OCI-LY7 (cell line): ENCODE results near the gene YIPF5. TPM values are rescaled to one million over a fixed set of nuclear protein-coding genes. Genes with fewer than 3 reads are reported as not detected.

Experiments used
- BruUV-seq: library from RNA; stranded (reverse); fragments of 400-500 nt; replicated peaks from 2 replicates; lab custom pipeline; 2021; lab: Mats Ljungman, UMichigan
- CTCF ChIA-PET: fragments of 300-600 bp; sonication (Branson Sonifier 250); formaldehyde crosslinking; loops from one replicate; lab custom pipeline; 2022; ENCODE audit warnings: antibody characterized with exemption; ENCODE audit not compliant: unreplicated experiment; lab: Charles Lee
- POLR2A ChIA-PET: fragments of 300-600 bp; sonication (Branson Sonifier 250); formaldehyde crosslinking; loops from one replicate; lab custom pipeline; 2022; ENCODE audit warnings: antibody characterized with exemption; lab: Charles Lee
- DNase-seq: peaks from one replicate; pipeline ENCODE4 v3.0.0-alpha.2; 2015; ENCODE audit warnings: low spot score
- H2AFZ ChIP-seq: fragments of 200-600 bp; sonication (generic), shearing (Covaris generic); 2 replicates; pipeline ENCODE4 v1.6.1; 2014; ENCODE audit warnings: mild to moderate bottlenecking, antibody characterized with exemption, low read length, moderate library complexity
- H3K27ac ChIP-seq: fragments of 200-600 bp; sonication (generic); 2 replicates; pipeline ENCODE4 v1.5.1; 2014; ENCODE audit warnings: mixed run types, low read depth, mild to moderate bottlenecking, moderate library complexity, low read length, inconsistent platforms; ENCODE audit not compliant: poor library complexity, severe bottlenecking
- H3K36me3 ChIP-seq: fragments of 200-600 bp; sonication (generic); 2 replicates; pipeline ENCODE4 v1.6.1; 2014; ENCODE audit warnings: mild to moderate bottlenecking, antibody characterized with exemption, low read length, moderate library complexity, mixed read lengths; ENCODE audit not compliant: insufficient read depth
- H3K4me1 ChIP-seq: fragments of 200-600 bp; sonication (generic); 2 replicates; pipeline ENCODE4 v1.5.1; 2014; ENCODE audit warnings: mild to moderate bottlenecking, low read length; ENCODE audit not compliant: insufficient read depth, poor library complexity, severe bottlenecking
- H3K4me2 ChIP-seq: fragments of 200-600 bp; sonication (generic); 2 replicates; pipeline ENCODE4 v1.6.1; 2014; ENCODE audit warnings: mild to moderate bottlenecking, low read length
- H3K4me3 ChIP-seq: fragments of 200-600 bp; sonication (generic); 2 replicates; pipeline ENCODE4 v1.5.1; 2014; ENCODE audit warnings: mild to moderate bottlenecking, low read depth, low read length; ENCODE audit not compliant: poor library complexity, severe bottlenecking
- H3K79me2 ChIP-seq: fragments of 200-600 bp; sonication (generic); 2 replicates; pipeline ENCODE4 v1.6.1; 2016; ENCODE audit warnings: low read depth, mild to moderate bottlenecking, low read length, moderate library complexity, mixed read lengths; ENCODE audit not compliant: insufficient read depth
- H3K9me2 ChIP-seq: fragments of 200-600 bp; sonication (generic); 2 replicates; pipeline ENCODE4 v1.6.1; 2016; ENCODE audit warnings: mild to moderate bottlenecking, low read length, mixed read lengths; ENCODE audit not compliant: insufficient read depth
- H3K9me3 ChIP-seq: fragments of 200-600 bp; sonication (generic); 2 replicates; pipeline ENCODE4 v1.6.1; 2014; ENCODE audit warnings: mild to moderate bottlenecking, mixed run types, low read length, mixed read lengths
- H4K20me1 ChIP-seq: fragments of 200-600 bp; sonication (generic); 2 replicates; pipeline ENCODE4 v1.6.1; 2014; ENCODE audit warnings: mild to moderate bottlenecking, antibody characterized with exemption, low read length, moderate library complexity, mixed read lengths; ENCODE audit not compliant: insufficient read depth
- CTCF ChIP-seq: fragments of 200-600 bp; sonication (generic); conservative IDR thresholded peaks from 2 replicates; pipeline ENCODE4 v1.5.1; 2014; ENCODE audit warnings: mild to moderate bottlenecking, antibody characterized with exemption, low read length, moderate library complexity, mixed read lengths
- EZH2phosphoT487 ChIP-seq: fragments of 200-600 bp; sonication (generic); IDR thresholded peaks from 2 replicates; pipeline ENCODE4 v1.6.1; 2018; ENCODE audit warnings: low read depth, borderline replicate concordance, mild to moderate bottlenecking, mixed run types, antibody characterized with exemption, low read length, moderate library complexity, mixed read lengths
- intact Hi-C: fragments of 100-400 bp; cut with micrococcal nuclease; formaldehyde crosslinking; loops from one replicate; pipeline ENCODE4 v1.10.0; 2022; ENCODE audit not compliant: unreplicated experiment
- total RNA-seq, 2 experiments: library from RNA; depleted of rRNA in 1 of 2; stranded (reverse); fragments of >200 nt in 1 of 2; shearing (Covaris generic) in 1 of 2; gene quantifications; 2 replicates each; pipeline ENCODE4 v1.2.3, GENCODE V29; 2014 to 2022

Gene YIPF5
- total RNA-seq, 2 experiments from 2014 or later: 11.9 to 23.1 TPM

- no peaks in the 10 kb centered on the region for H3K79me2 ChIP-seq
- POLR2A ChIA-PET: interaction anchor here (0.9 to 4.3 kb wide), 2 partner anchors 20 to 32 kb away, joined by 3 to 26 read pairs; partner anchors contain the start of genes KCTD16 and YIPF5
- no peaks in the 10 kb centered on the region for H3K36me3 ChIP-seq
- H3K27ac ChIP-seq: no peak overlapping the region
- no peak overlapping the region for H3K4me2 ChIP-seq
- no peaks in the 10 kb centered on the region for H3K9me2 ChIP-seq
- no TSS peak for BruUV-seq
- H2AFZ ChIP-seq: peak overlapping the region; percentile 44; the same call in 1 of the 2 replicates
- CTCF ChIA-PET: no interaction called here
- no peaks in the 10 kb centered on the region for H4K20me1 ChIP-seq
- intact Hi-C loops: loop anchor here (10.0 kb wide), 2 partner anchors 1185 to 1265 kb away; no protein-coding TSS in a partner anchor
- H3K4me1 ChIP-seq: peaks cover 31% of the 10 kb centered on the region
- H3K9me3 ChIP-seq: peaks cover 4% of the 10 kb centered on the region; the same call in 1 of the 2 replicates
- DNase-seq: no peak
- no peak for TF ChIP-seq EZH2phosphoT487
- no peak for TF ChIP-seq CTCF
- H3K4me3 ChIP-seq: no peak overlapping the region
Measured at GRCh38 chr5:144189800-144190429, 19.5 kb upstream of the YIPF5 start.

- BruUV-seq: no TSS peak
- peak overlapping the region; percentile 59 for H3K4me2 ChIP-seq
- DNase-seq: peak; percentile 89
- H3K4me3 ChIP-seq: peak overlapping the region; percentile 38
- H3K9me2 ChIP-seq: no peaks in the 10 kb centered on the region
- TF ChIP-seq EZH2phosphoT487 (no peak), CTCF (no peak)
- H3K79me2 ChIP-seq: no peaks in the 10 kb centered on the region
- POLR2A ChIA-PET: interaction anchor here (0.6 to 4.6 kb wide), 6 partner anchors 11 to 49 kb away, joined by 3 to 58 read pairs (median 4); partner anchors contain the start of genes KCTD16 and YIPF5
- CTCF ChIA-PET: interaction anchor here (1.5 kb wide), 1 partner anchor 17 kb away, joined by 6 read pairs; the partner anchor contains the start of gene KCTD16
- H3K9me3 ChIP-seq: peaks cover 4% of the 10 kb centered on the region; the same call in 1 of the 2 replicates
- H3K36me3 ChIP-seq: no peaks in the 10 kb centered on the region
- peak overlapping the region; percentile 87 for H2AFZ ChIP-seq
- intact Hi-C loops: loop anchor here (10.0 kb wide), 2 partner anchors 1183 to 1263 kb away; no protein-coding TSS in a partner anchor
- no peaks in the 10 kb centered on the region for H4K20me1 ChIP-seq
- H3K27ac ChIP-seq: peak overlapping the region; percentile 61
- peaks cover 31% of the 10 kb centered on the region for H3K4me1 ChIP-seq
Measured at GRCh38 chr5:144187699-144188294, 17.3 kb upstream of the YIPF5 start.
